Measurements from ENCODE around the gene BRSK2. TPM values are rescaled to one million over a fixed set of nuclear protein-coding genes. Genes with fewer than 3 reads are reported as not detected.
"Not testable (repeated sequence)": the region's sequence is repeated elsewhere in the genome, so short reads cannot be mapped to it uniquely, and the experiment has no call there.

The BRSK2 gene
- total RNA-seq, 2 experiments from 2014 or later: 0.22 to 0.55 TPM

GRCh38 chr11:1407668-1408067 lies 17.9 kb downstream of the BRSK2 start:
- no peaks in the 10 kb centered on the region for H3K27me3 Mint-ChIP-seq
- H3K27ac Mint-ChIP-seq: no peak overlapping the region
- TF ChIP-seq CTCF (IDR thresholded peaks at IDR 0.05): no peak
- H3K36me3 Mint-ChIP-seq (ENCODE audit: low read depth): no peaks in the 10 kb centered on the region
- no peaks in the 10 kb centered on the region for H3K36me3 ChIP-seq (ENCODE audit: insufficient read depth, low read length)
- ChIA-PET POLR2A (no interaction called here), CTCF (no interaction called here)
- H3K4me1 ChIP-seq (ENCODE audit: insufficient read depth, low read length): no peaks in the 10 kb centered on the region
- no peak overlapping the region for H3K27ac ChIP-seq (ENCODE audit: low read depth in 1 of 2, low read length in 2 of 2)
- ATAC-seq (ENCODE audit: poor library complexity) (no peak), DNase-seq (no peak)
- no peaks in the 10 kb centered on the region for H3K27me3 ChIP-seq (ENCODE audit: control insufficient read depth in 1 of 2, insufficient read depth in 2 of 2, low read length in 2 of 2)
- no peak overlapping the region for H3K4me3 Mint-ChIP-seq
- no peaks in the 10 kb centered on the region for H3K4me1 Mint-ChIP-seq (ENCODE audit: low read depth)
- H3K4me3 ChIP-seq (ENCODE audit: low read length): no peak overlapping the region
- no peaks in the 10 kb centered on the region for H3K9me3 Mint-ChIP-seq
- intact Hi-C loops (cut with DNase I, micrococcal nuclease): no loop called here
- peaks cover 0 to 10% of the 10 kb centered on the region in 2 experiments for H3K9me3 ChIP-seq (ENCODE audit: control insufficient read depth in 1 of 2, insufficient read depth in 1 of 2, low read length in 2 of 2)

GRCh38 chr11:1408346-1408745 lies 18.6 kb downstream of the BRSK2 start:
- Mint-ChIP-seq H3K36me3 (ENCODE audit: low read depth) (no peaks in the 10 kb centered on the region), H3K27ac (no peak overlapping the region), H3K27me3 (no peaks in the 10 kb centered on the region), H3K4me1 (ENCODE audit: low read depth) (no peaks in the 10 kb centered on the region), H3K4me3 (no peak overlapping the region), H3K9me3 (no peaks in the 10 kb centered on the region)
- Histone ChIP-seq H3K4me1 (ENCODE audit: insufficient read depth, low read length) (no peaks in the 10 kb centered on the region), H3K9me3 (ENCODE audit: control insufficient read depth in 1 of 2, insufficient read depth in 1 of 2, low read length in 2 of 2) (peaks cover 0 to 9% of the 10 kb centered on the region in 2 experiments), H3K36me3 (ENCODE audit: insufficient read depth, low read length) (no peaks in the 10 kb centered on the region), H3K4me3 (ENCODE audit: low read length) (no peak overlapping the region), H3K27ac (ENCODE audit: low read depth in 1 of 2, low read length in 2 of 2) (no peak overlapping the region), H3K27me3 (ENCODE audit: control insufficient read depth in 1 of 2, insufficient read depth in 2 of 2, low read length in 2 of 2) (no peaks in the 10 kb centered on the region)
- ATAC-seq (ENCODE audit: poor library complexity) (no peak), DNase-seq (no peak)
- TF ChIP-seq CTCF (IDR thresholded peaks at IDR 0.05): no peak
- CTCF ChIA-PET: no interaction called here
- intact Hi-C loops (cut with DNase I, micrococcal nuclease): no loop called here
- POLR2A ChIA-PET: no interaction called here

GRCh38 chr11:1409108-1409851 lies 19.5 kb downstream of the BRSK2 start:
- DNase-seq (no peak), ATAC-seq (ENCODE audit: poor library complexity) (no peak)
- no peaks in the 10 kb centered on the region for H3K4me1 Mint-ChIP-seq (ENCODE audit: low read depth)
- no peaks in the 10 kb centered on the region for H3K9me3 Mint-ChIP-seq
- H3K27me3 ChIP-seq (ENCODE audit: control insufficient read depth in 1 of 2, insufficient read depth in 2 of 2, low read length in 2 of 2): no peaks in the 10 kb centered on the region
- H3K27ac ChIP-seq (ENCODE audit: low read depth in 1 of 2, low read length in 2 of 2): no peak overlapping the region
- TF ChIP-seq CTCF (IDR thresholded peaks at IDR 0.05): no peak
- ChIA-PET CTCF (no interaction called here), POLR2A (no interaction called here)
- intact Hi-C loops (cut with DNase I, micrococcal nuclease): no loop called here
- H3K9me3 ChIP-seq (ENCODE audit: control insufficient read depth in 1 of 2, insufficient read depth in 1 of 2, low read length in 2 of 2): peaks cover 0 to 14% of the 10 kb centered on the region in 2 experiments
- H3K36me3 Mint-ChIP-seq (ENCODE audit: low read depth): no peaks in the 10 kb centered on the region
- no peak overlapping the region for H3K27ac Mint-ChIP-seq
- H3K36me3 ChIP-seq (ENCODE audit: insufficient read depth, low read length): no peaks in the 10 kb centered on the region
- no peak overlapping the region for H3K4me3 Mint-ChIP-seq
- no peak overlapping the region for H3K4me3 ChIP-seq (ENCODE audit: low read length)
- no peaks in the 10 kb centered on the region for H3K27me3 Mint-ChIP-seq
- no peaks in the 10 kb centered on the region for H3K4me1 ChIP-seq (ENCODE audit: insufficient read depth, low read length)

GRCh38 chr11:1409852-1410125 lies 20.1 kb downstream of the BRSK2 start:
- ATAC-seq (ENCODE audit: poor library complexity); POLR2A ChIA-PET; H3K36me3 ChIP-seq (ENCODE audit: insufficient read depth, low read length); H3K4me3 ChIP-seq (ENCODE audit: low read length); H3K27me3 Mint-ChIP-seq; H3K27ac Mint-ChIP-seq; H3K4me1 ChIP-seq (ENCODE audit: insufficient read depth, low read length); H3K9me3 Mint-ChIP-seq; H3K4me3 Mint-ChIP-seq; CTCF ChIA-PET; H3K27ac ChIP-seq (ENCODE audit: low read depth in 1 of 2, low read length in 2 of 2); H3K27me3 ChIP-seq (ENCODE audit: control insufficient read depth in 1 of 2, insufficient read depth in 2 of 2, low read length in 2 of 2); DNase-seq; H3K4me1 Mint-ChIP-seq (ENCODE audit: low read depth); H3K36me3 Mint-ChIP-seq (ENCODE audit: low read depth); intact Hi-C loops (cut with DNase I, micrococcal nuclease): not testable (repeated sequence)
- H3K9me3 ChIP-seq (ENCODE audit: control insufficient read depth in 1 of 2, insufficient read depth in 1 of 2, low read length in 2 of 2): peaks cover 0 to 17% of the 10 kb centered on the region in 2 experiments
